Measurements from ENCODE around the gene SGTA.
"Not testable (repeated sequence)": the region's sequence is repeated elsewhere in the genome, so short reads cannot be mapped to it uniquely, and the experiment has no call there.

SGTA gene

DNA sequence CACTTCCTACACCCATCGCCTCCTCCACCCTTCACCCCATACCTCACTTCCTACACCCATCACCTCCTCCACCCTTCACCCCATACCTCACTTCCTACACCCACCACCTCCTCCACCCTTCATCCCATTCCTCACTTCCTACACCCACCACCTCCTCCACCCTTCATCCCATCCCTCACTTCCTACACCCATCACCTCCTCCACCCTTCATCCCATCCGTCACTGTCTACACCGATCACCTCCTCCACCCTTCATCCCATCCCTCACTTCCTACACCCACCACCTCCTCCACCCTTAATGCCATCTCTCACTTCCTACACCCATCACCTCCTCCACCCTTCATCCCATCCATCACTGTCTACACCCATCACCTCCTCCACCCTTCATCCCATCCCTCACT, 69.9 kb downstream of the SGTA start:
- not testable (repeated sequence) for DNase-seq (ENCODE audit: low read depth, low spot score)

DNA sequence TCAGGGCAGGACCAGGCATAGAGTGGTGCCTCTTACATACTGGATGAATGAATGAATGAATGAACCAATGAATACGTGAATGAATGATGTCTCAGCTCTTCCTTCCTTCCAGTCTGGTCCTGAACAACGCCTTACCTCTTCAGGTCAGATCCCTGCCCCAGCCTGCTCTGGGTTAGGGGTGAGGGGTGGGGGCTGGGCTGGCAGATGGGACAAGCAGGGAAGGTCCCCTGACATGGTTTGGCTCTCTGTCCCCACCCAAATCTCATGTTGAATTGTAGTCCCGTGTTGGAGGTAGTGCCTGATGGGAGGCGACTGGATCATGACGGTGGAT, 71.2 kb downstream of the SGTA start:
- no peak for DNase-seq (ENCODE audit: low read depth, low spot score)

DNA sequence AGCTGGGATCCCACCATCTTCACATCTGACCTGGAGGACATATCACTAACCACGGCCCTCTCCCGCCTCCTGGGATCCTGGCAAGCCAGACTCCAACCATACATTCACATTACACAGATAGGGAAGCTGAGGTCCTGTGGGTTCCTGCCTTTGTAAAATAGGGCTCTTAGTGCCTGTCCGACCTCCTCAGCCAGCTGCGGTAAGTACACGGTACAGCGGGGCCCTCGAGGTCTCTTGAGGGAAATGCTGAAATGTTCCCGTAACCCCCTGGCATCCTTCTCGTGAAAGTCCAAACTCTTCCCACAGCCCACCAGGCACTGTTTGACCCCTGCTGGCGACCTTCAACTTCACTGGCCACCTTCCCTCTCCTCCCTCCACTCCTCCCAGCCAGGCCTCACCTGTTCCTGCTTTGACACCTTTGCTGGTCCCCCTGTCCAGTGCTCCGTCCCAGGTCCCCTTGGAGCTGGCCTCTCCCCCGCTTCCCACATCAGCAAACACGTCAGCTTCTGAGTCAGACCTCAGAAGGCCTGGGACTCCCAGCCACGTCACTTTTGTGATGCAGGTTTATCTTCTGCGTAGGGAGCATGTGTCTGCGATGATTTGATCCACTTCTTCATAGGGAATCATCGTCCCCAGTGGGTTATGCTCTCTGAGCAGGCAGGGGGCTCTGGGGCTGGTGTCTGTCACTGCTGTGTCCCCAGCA, 71.8 kb downstream of the SGTA start:
- no peak for DNase-seq (ENCODE audit: low read depth, low spot score)

DNA sequence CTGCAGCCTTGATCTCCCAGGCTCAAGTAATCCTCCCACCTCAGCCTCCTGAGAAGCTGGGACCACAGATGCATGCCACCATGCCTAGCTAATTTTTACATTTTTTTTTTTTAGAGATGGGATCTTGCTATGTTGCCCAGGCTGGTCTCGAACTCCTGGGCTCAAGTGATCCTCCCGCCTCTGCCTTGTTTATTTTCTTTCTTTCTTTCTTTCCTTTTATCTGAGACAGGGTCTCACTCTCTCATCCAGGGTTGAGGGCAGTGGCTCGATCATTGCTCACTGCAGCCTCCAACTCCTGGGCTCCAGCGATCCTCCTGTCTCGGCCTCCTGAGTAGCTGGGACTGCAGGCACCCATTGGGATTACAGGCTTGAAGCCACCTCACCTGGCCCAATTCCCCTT, 76.8 kb downstream of the SGTA start:
- no peak for DNase-seq (ENCODE audit: low read depth, low spot score)
